ENCODE data around the gene MAZ.

Gene MAZ

GRCh38 chr16:29858149-29858849, 52.0 kb downstream of the MAZ start:
- no peak for FAIRE-seq

GRCh38 chr16:29858974-29859373, 52.6 kb downstream of the MAZ start:
- no peak for FAIRE-seq

GRCh38 chr16:29860218-29860617, 53.9 kb downstream of the MAZ start:
- no peak for FAIRE-seq
